GM18505 (cell line): Measurements from ENCODE around the gene TNIP2.
"Not testable (repeated sequence)": the region's sequence is repeated elsewhere in the genome, so short reads cannot be mapped to it uniquely, and the experiment has no call there.

Experiments
- ATAC-seq: cut with Tn5 transposase; IDR thresholded peaks from one replicate; pipeline ENCODE4 v1.9.1; 2021; ENCODE audit not compliant: unreplicated experiment
- POLR2A ChIP-seq: IDR thresholded peaks from 4 replicates; pipeline ENCODE4 v1.6.1; 2011; ENCODE audit warnings: borderline replicate concordance; ENCODE audit not compliant: insufficient read depth, insufficient read length; ENCODE audit errors: extremely low read depth

Gene TNIP2

GRCh38 chr4:2735869-2736268 lies 20.3 kb downstream of the TNIP2 start:
- no peak for ATAC-seq
- TF ChIP-seq POLR2A, result no peak

- no peak for ATAC-seq
- no peak for TF ChIP-seq POLR2A
These were observed 21.5 kb downstream of the TNIP2 start for GRCh38 chr4:2734612-2735011.

GRCh38 chr4:2733844-2734574 lies 22.1 kb downstream of the TNIP2 start:
- ATAC-seq, result no peak
- TF ChIP-seq POLR2A, result no peak

- no peak for TF ChIP-seq POLR2A
- ATAC-seq, result no peak
These were observed 22.9 kb downstream of the TNIP2 start for GRCh38 chr4:2733001-2733843.

GRCh38 chr4:2732526-2732925 lies 23.6 kb downstream of the TNIP2 start:
- no peak for ATAC-seq

GRCh38 chr4:2731907-2732317 lies 24.2 kb downstream of the TNIP2 start:
- no peak for ATAC-seq
- no peak for TF ChIP-seq POLR2A

More at GRCh38 chr4:2732526-2732925, 23.6 kb downstream of the TNIP2 start:
- TF ChIP-seq POLR2A, result no peak

- no peak for TF ChIP-seq POLR2A
- no peak for ATAC-seq
These were observed 26.6 kb downstream of the TNIP2 start for GRCh38 chr4:2729533-2729875.

- no peak for TF ChIP-seq POLR2A
- ATAC-seq, result no peak
These were observed 27.2 kb downstream of the TNIP2 start for GRCh38 chr4:2728806-2729532.

- no peak for ATAC-seq
- TF ChIP-seq POLR2A, result no peak
These were observed 27.9 kb downstream of the TNIP2 start for GRCh38 chr4:2728221-2728620.

- ATAC-seq, result not testable (repeated sequence)
These were observed 29.3 kb downstream of the TNIP2 start for GRCh38 chr4:2726881-2727280.

GRCh38 chr4:2725380-2725779 lies 30.8 kb downstream of the TNIP2 start:
- no peak for TF ChIP-seq POLR2A
- ATAC-seq, result no peak

- no peak for TF ChIP-seq POLR2A
- ATAC-seq, result no peak
These were observed 32.4 kb downstream of the TNIP2 start for GRCh38 chr4:2723751-2724150.

GRCh38 chr4:2722033-2722432 lies 34.1 kb downstream of the TNIP2 start:
- no peak for ATAC-seq
- TF ChIP-seq POLR2A, result no peak
